SK-N-SH treated with all-trans-retinoic acid at 6 μM for 48 hours (cell line): ENCODE results near the gene TLCD1.
A peak's percentile ranks its signal among the peaks of the same experiment; 100 is the strongest.

Source experiments
- ATAC-seq: fragments of 200-7000 bp; cut with Tn5 transposase; 3 replicates; pipeline ENCODE4 v1.9.1; 2020; ENCODE audit warnings: mild to moderate bottlenecking, moderate library complexity
- ARNTL ChIP-seq: fragments of 450-650 bp; formaldehyde crosslinking; IDR thresholded peaks from 2 replicates; pipeline ENCODE4 v1.5.0; 2020; ENCODE audit warnings: low read depth, mild to moderate bottlenecking, moderate library complexity, borderline replicate concordance
- BACH2 ChIP-seq: fragments of 250-450 bp; sonication (Bioruptor Pico); IDR thresholded peaks from 2 replicates; pipeline ENCODE4 v1.9.0; 2021; ENCODE audit warnings: mild to moderate bottlenecking, borderline replicate concordance
- CSDC2 ChIP-seq: fragments of 250-450 bp; sonication (Bioruptor Pico); IDR thresholded peaks from 2 replicates; pipeline ENCODE4 v1.5.0; 2020; ENCODE audit warnings: mild to moderate bottlenecking, moderate library complexity
- ESRRG ChIP-seq: fragments of 250-450 bp; sonication (Bioruptor Pico); IDR thresholded peaks from 2 replicates; pipeline ENCODE4 v1.6.1; 2021; ENCODE audit warnings: mild to moderate bottlenecking
- GLIS3 ChIP-seq: fragments of 250-450 bp; sonication (Bioruptor Pico); IDR thresholded peaks from 2 replicates; pipeline ENCODE4 v1.5.0; 2020; ENCODE audit warnings: mild to moderate bottlenecking, moderate library complexity
- ISL1 ChIP-seq: fragments of 250-450 bp; sonication (Bioruptor Pico); IDR thresholded peaks from 2 replicates; pipeline ENCODE4 v2.1.2; 2022; ENCODE audit warnings: mild to moderate bottlenecking, moderate library complexity
- OSR1 ChIP-seq: fragments of 250-450 bp; sonication (Bioruptor Pico); IDR thresholded peaks from 2 replicates; pipeline ENCODE4 v1.8.0; 2022; ENCODE audit warnings: moderate library complexity, mild to moderate bottlenecking, inconsistent platforms
- PPARA ChIP-seq: fragments of 250-450 bp; sonication (Bioruptor Pico); IDR thresholded peaks from 2 replicates; pipeline ENCODE4 v1.5.0; 2020; ENCODE audit warnings: mild to moderate bottlenecking, borderline replicate concordance
- RARB ChIP-seq: fragments of 250-450 bp; sonication (Bioruptor Pico); IDR thresholded peaks from 2 replicates; pipeline ENCODE4 v1.8.0; 2021; ENCODE audit warnings: mild to moderate bottlenecking, moderate library complexity
- SNAI2 ChIP-seq: fragments of 250-450 bp; sonication (Bioruptor Pico); IDR thresholded peaks from 2 replicates; pipeline ENCODE4 v1.5.0; 2020; ENCODE audit warnings: mild to moderate bottlenecking, moderate library complexity
- TCF4 ChIP-seq: fragments of 250-450 bp; sonication (Bioruptor Pico); IDR thresholded peaks from 2 replicates; pipeline ENCODE4 v1.8.0; 2021; ENCODE audit warnings: mild to moderate bottlenecking, moderate library complexity, borderline replicate concordance
- TOX ChIP-seq: fragments of 250-450 bp; sonication (Bioruptor Pico); IDR thresholded peaks from 2 replicates; pipeline ENCODE4 v1.8.0; 2021; ENCODE audit warnings: mild to moderate bottlenecking, moderate library complexity, borderline replicate concordance
- ZC3H10 ChIP-seq: fragments of 250-450 bp; sonication (Bioruptor Pico); IDR thresholded peaks from 2 replicates; pipeline ENCODE4 v1.5.1; 2021; ENCODE audit warnings: mild to moderate bottlenecking, moderate library complexity
- ZFP3 ChIP-seq: fragments of 250-450 bp; sonication (Bioruptor Pico); IDR thresholded peaks from 2 replicates; pipeline ENCODE4 v1.5.0; 2020; ENCODE audit warnings: mild to moderate bottlenecking, moderate library complexity
- ZFP30 ChIP-seq: fragments of 450-650 bp; formaldehyde crosslinking; IDR thresholded peaks from 2 replicates; pipeline ENCODE4 v1.5.0; 2022; ENCODE audit warnings: mild to moderate bottlenecking, moderate library complexity
- ZNF565 ChIP-seq: fragments of 450-650 bp; formaldehyde crosslinking; conservative IDR thresholded peaks from 2 replicates; pipeline ENCODE4 v1.5.0; 2020; ENCODE audit warnings: low read depth, mild to moderate bottlenecking, moderate library complexity
- ZNF8 ChIP-seq: fragments of 450-650 bp; formaldehyde crosslinking; IDR thresholded peaks from 2 replicates; pipeline ENCODE4 v1.5.0; 2020; ENCODE audit warnings: mild to moderate bottlenecking, moderate library complexity
- TF ChIP-seq, protein P1 (sequence below): fragments of 250-450 bp; sonication (Bioruptor Pico); IDR thresholded peaks from 2 replicates; pipeline ENCODE4 v1.5.1; 2021; ENCODE audit warnings: mild to moderate bottlenecking, moderate library complexity
- TF ChIP-seq, protein P2 (sequence below): fragments of 250-450 bp; sonication (Bioruptor Pico); IDR thresholded peaks from 2 replicates; pipeline ENCODE4 v1.8.0; 2021; ENCODE audit warnings: low read depth, mild to moderate bottlenecking, moderate library complexity, borderline replicate concordance
- TF ChIP-seq, protein P3 (sequence below): fragments of 250-450 bp; sonication (Bioruptor Pico); IDR thresholded peaks from 2 replicates; pipeline ENCODE4 v1.5.1; 2020; ENCODE audit warnings: low read depth, mild to moderate bottlenecking, moderate library complexity
- TF ChIP-seq, protein P4 (sequence below): fragments of 250-450 bp; sonication (Bioruptor Pico); IDR thresholded peaks from 2 replicates; pipeline ENCODE4 v1.8.0; 2020; ENCODE audit warnings: mild to moderate bottlenecking, moderate library complexity, borderline replicate concordance
- TF ChIP-seq, protein P5 (sequence below): fragments of 250-450 bp; sonication (Bioruptor Pico); IDR thresholded peaks from 2 replicates; pipeline ENCODE4 v1.5.0; 2020; ENCODE audit warnings: mild to moderate bottlenecking, moderate library complexity

Gene TLCD1

DNA sequence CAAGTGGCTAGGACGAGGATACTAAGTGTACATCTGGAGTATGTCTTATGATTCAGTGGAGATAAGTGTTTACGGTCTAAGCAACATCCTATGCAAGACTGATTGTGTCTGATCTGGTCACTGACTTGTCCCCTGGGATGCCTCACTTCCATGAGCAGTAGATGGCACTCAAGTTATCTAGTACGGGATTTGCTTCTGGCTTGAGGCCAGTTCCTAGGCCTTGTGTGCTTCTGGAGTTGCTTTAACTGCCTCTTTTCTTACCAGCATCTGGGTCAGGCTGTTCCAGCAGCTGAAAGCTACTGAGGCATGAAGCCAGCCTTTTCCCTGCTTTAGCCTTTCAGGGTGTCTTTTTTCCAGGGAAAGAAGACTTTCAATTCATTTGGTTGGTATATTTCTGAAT is 41.1 kb downstream of the TLCD1 start:
- peak; percentile 49; the same call in 2 of the 3 replicates for ATAC-seq
- TF ChIP-seq ISL1 = no peak
- TF ChIP-seq PPARA = no peak
- TF ChIP-seq OSR1 = no peak
- TF ChIP-seq SNAI2 (CRISPR knock-in tag) = no peak
- TF ChIP-seq RARB = no peak
- TF ChIP-seq, protein P1, sequence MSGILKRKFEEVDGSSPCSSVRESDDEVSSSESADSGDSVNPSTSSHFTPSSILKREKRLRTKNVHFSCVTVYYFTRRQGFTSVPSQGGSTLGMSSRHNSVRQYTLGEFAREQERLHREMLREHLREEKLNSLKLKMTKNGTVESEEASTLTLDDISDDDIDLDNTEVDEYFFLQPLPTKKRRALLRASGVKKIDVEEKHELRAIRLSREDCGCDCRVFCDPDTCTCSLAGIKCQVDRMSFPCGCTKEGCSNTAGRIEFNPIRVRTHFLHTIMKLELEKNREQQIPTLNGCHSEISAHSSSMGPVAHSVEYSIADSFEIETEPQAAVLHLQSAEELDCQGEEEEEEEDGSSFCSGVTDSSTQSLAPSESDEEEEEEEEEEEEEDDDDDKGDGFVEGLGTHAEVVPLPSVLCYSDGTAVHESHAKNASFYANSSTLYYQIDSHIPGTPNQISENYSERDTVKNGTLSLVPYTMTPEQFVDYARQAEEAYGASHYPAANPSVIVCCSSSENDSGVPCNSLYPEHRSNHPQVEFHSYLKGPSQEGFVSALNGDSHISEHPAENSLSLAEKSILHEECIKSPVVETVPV = no peak
- no peak for TF ChIP-seq ZNF565 (CRISPR knock-in tag)
- TF ChIP-seq, protein P2, sequence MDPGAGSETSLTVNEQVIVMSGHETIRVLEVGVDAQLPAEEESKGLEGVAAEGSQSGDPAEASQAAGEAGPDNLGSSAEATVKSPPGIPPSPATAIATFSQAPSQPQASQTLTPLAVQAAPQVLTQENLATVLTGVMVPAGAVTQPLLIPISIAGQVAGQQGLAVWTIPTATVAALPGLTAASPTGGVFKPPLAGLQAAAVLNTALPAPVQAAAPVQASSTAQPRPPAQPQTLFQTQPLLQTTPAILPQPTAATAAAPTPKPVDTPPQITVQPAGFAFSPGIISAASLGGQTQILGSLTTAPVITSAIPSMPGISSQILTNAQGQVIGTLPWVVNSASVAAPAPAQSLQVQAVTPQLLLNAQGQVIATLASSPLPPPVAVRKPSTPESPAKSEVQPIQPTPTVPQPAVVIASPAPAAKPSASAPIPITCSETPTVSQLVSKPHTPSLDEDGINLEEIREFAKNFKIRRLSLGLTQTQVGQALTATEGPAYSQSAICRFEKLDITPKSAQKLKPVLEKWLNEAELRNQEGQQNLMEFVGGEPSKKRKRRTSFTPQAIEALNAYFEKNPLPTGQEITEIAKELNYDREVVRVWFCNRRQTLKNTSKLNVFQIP = no peak
- TF ChIP-seq ZFP3 = no peak
- TF ChIP-seq CSDC2 = no peak
- TF ChIP-seq GLIS3 = no peak
- TF ChIP-seq ESRRG = no peak
- TF ChIP-seq ZC3H10 (CRISPR knock-in tag) = no peak
- no peak for TF ChIP-seq TOX (CRISPR knock-in tag)
- TF ChIP-seq, protein P3, sequence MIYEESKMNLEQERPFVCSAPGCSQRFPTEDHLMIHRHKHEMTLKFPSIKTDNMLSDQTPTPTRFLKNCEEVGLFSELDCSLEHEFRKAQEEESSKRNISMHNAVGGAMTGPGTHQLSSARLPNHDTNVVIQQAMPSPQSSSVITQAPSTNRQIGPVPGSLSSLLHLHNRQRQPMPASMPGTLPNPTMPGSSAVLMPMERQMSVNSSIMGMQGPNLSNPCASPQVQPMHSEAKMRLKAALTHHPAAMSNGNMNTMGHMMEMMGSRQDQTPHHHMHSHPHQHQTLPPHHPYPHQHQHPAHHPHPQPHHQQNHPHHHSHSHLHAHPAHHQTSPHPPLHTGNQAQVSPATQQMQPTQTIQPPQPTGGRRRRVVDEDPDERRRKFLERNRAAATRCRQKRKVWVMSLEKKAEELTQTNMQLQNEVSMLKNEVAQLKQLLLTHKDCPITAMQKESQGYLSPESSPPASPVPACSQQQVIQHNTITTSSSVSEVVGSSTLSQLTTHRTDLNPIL = no peak
- no peak for TF ChIP-seq ZFP30
- TF ChIP-seq, protein P4, sequence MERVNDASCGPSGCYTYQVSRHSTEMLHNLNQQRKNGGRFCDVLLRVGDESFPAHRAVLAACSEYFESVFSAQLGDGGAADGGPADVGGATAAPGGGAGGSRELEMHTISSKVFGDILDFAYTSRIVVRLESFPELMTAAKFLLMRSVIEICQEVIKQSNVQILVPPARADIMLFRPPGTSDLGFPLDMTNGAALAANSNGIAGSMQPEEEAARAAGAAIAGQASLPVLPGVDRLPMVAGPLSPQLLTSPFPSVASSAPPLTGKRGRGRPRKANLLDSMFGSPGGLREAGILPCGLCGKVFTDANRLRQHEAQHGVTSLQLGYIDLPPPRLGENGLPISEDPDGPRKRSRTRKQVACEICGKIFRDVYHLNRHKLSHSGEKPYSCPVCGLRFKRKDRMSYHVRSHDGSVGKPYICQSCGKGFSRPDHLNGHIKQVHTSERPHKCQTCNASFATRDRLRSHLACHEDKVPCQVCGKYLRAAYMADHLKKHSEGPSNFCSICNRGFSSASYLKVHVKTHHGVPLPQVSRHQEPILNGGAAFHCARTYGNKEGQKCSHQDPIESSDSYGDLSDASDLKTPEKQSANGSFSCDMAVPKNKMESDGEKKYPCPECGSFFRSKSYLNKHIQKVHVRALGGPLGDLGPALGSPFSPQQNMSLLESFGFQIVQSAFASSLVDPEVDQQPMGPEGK (CRISPR knock-in tag) = no peak
- no peak for TF ChIP-seq ARNTL (CRISPR knock-in tag)
- TF ChIP-seq, protein P5, sequence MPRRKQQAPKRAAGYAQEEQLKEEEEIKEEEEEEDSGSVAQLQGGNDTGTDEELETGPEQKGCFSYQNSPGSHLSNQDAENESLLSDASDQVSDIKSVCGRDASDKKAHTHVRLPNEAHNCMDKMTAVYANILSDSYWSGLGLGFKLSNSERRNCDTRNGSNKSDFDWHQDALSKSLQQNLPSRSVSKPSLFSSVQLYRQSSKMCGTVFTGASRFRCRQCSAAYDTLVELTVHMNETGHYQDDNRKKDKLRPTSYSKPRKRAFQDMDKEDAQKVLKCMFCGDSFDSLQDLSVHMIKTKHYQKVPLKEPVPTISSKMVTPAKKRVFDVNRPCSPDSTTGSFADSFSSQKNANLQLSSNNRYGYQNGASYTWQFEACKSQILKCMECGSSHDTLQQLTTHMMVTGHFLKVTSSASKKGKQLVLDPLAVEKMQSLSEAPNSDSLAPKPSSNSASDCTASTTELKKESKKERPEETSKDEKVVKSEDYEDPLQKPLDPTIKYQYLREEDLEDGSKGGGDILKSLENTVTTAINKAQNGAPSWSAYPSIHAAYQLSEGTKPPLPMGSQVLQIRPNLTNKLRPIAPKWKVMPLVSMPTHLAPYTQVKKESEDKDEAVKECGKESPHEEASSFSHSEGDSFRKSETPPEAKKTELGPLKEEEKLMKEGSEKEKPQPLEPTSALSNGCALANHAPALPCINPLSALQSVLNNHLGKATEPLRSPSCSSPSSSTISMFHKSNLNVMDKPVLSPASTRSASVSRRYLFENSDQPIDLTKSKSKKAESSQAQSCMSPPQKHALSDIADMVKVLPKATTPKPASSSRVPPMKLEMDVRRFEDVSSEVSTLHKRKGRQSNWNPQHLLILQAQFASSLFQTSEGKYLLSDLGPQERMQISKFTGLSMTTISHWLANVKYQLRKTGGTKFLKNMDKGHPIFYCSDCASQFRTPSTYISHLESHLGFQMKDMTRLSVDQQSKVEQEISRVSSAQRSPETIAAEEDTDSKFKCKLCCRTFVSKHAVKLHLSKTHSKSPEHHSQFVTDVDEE (CRISPR knock-in tag) = no peak

DNA sequence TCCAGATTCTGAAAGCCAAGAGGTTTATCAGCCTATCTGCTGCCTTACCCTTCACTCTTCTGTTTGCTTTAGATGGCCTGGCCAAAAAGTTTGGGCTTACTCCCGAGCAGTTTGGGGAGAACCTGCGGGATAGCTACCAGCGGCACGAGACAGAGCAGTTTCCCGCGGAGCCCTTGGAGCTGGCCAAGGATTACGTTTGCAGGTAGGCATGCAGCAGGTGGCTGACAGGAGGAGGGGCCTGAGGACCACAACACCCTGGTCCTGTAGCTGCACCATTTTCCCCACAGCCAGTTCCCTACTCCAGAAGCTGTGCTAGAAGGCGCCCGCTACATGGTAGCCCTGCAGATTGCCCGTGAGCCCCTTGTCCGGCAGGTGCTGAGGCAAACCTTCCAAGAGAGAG is 43.4 kb downstream of the TLCD1 start:
- TF ChIP-seq BACH2 (CRISPR knock-in tag) (no peak), ZNF565 (CRISPR knock-in tag) (no peak), SNAI2 (CRISPR knock-in tag) (no peak), TOX (CRISPR knock-in tag) (no peak), ZC3H10 (CRISPR knock-in tag) (no peak), ISL1 (no peak), ZNF8 (no peak), TCF4 (no peak), ARNTL (CRISPR knock-in tag) (no peak)
- TF ChIP-seq, protein P3 = no peak
- TF ChIP-seq, protein P4 (CRISPR knock-in tag) = no peak

More for the DNA sequence above, 43.4 kb downstream of the TLCD1 start:
- no peak for ATAC-seq
